Measurements from ENCODE around the gene KRTAP6-1. TPM values are rescaled to one million over a fixed set of nuclear protein-coding genes. Genes with fewer than 3 reads are reported as not detected.

Gene KRTAP6-1
- total and polyA plus RNA-seq, 2 of the 4 experiments (the other 2 are of a cell fraction) = not detected

GRCh38 chr21:30615199-30615598 is 1.5 kb upstream of the KRTAP6-1 start:
- Histone ChIP-seq H2BK15ac (ENCODE audit: low read depth, low read length) (no peak overlapping the region), H4K8ac (ENCODE audit: low read depth in 2 of 2, low read length in 2 of 2) (no peak overlapping the region), H4K91ac (ENCODE audit: insufficient read depth, low read depth, low read length) (no peak overlapping the region), H2AK5ac (ENCODE audit: low read depth, low read length) (no peak overlapping the region), H3K4ac (ENCODE audit: low read depth, low read length) (no peak overlapping the region), H3K56ac (ENCODE audit: extremely low read depth, insufficient read depth, low read length) (no peak overlapping the region), H4K20me1 (ENCODE audit: insufficient read depth, low read length) (no peaks in the 10 kb centered on the region), H2AK9ac (replicated peaks; ENCODE audit: low read depth, low read length, poor library complexity) (no peak overlapping the region), H2BK120ac (ENCODE audit: low read depth, low read length) (no peak overlapping the region), H2AFZ (replicated peaks; ENCODE audit: low read length, poor library complexity) (no peak overlapping the region), H3K4me3 (ENCODE audit: insufficient read depth, low read depth, low read length) (no peak overlapping the region), H2BK5ac (ENCODE audit: low read depth, low read length, poor library complexity, severe bottlenecking) (no peak overlapping the region), H3K4me1 (ENCODE audit: control insufficient read depth, insufficient read depth, low read length) (no peaks in the 10 kb centered on the region), H2BK20ac (ENCODE audit: low read depth, low read length) (no peak overlapping the region), H3K36me3 (ENCODE audit: control insufficient read depth, insufficient read depth, low read length) (no peaks in the 10 kb centered on the region), H3K27ac (ENCODE audit: insufficient read depth, low read length) (no peak overlapping the region), H3K27me3 (ENCODE audit: control insufficient read depth, insufficient read depth, low read length) (no peaks in the 10 kb centered on the region), H3K9me3 (ENCODE audit: control insufficient read depth, insufficient read depth, low read length) (peaks cover 14% of the 10 kb centered on the region), H3K9me1 (ENCODE audit: insufficient read depth, low read length) (no peaks in the 10 kb centered on the region), H3K14ac (replicated peaks; ENCODE audit: low read depth, low read length) (no peak overlapping the region), H3K23ac (ENCODE audit: low read depth, low read length) (no peak overlapping the region), H3K79me1 (ENCODE audit: low read depth in 1 of 2, low read length in 2 of 2) (no peaks in the 10 kb centered on the region), H3K4me2 (ENCODE audit: low read depth, low read length) (no peak overlapping the region), H4K5ac (ENCODE audit: low read depth, low read length) (no peak overlapping the region), H3K9ac (ENCODE audit: low read depth, low read length) (no peak overlapping the region), H3K18ac (ENCODE audit: low read depth, low read length) (no peak overlapping the region)
- CTCF ChIA-PET = no interaction called here
- BruUV-seq (replicated peaks) = no TSS peak
- dilution Hi-C loops (cut with HindIII; ENCODE audit: low sequenced_read_pairs, unreplicated experiment) (no loop called here), in situ Hi-C loops (cut with MboI; ENCODE audit: low sequenced_read_pairs) (no loop called here), intact Hi-C loops (cut with micrococcal nuclease) (no loop called here)
- ATAC-seq (ENCODE audit: low read depth) = no peak
- no peak for DNase-seq
- no peak for TF ChIP-seq POLR2A (IDR thresholded peaks at IDR 0.05; ENCODE audit: low read depth, low read length)
- no peak for TF ChIP-seq CHD1 (IDR thresholded peaks at IDR 0.05; ENCODE audit: low read depth, low read length)
- TF ChIP-seq CEBPB (IDR thresholded peaks at IDR 0.05; ENCODE audit: low read depth, low read length) = no peak
- no peak for TF ChIP-seq RAD21 (IDR thresholded peaks at IDR 0.05; ENCODE audit: low read length)
- no peak for TF ChIP-seq FOS (IDR thresholded peaks at IDR 0.05; ENCODE audit: low read depth, low read length)
- TF ChIP-seq ELK1 (IDR thresholded peaks at IDR 0.05; ENCODE audit: borderline replicate concordance, low read depth, low read length) = no peak
- TF ChIP-seq, protein P1, sequence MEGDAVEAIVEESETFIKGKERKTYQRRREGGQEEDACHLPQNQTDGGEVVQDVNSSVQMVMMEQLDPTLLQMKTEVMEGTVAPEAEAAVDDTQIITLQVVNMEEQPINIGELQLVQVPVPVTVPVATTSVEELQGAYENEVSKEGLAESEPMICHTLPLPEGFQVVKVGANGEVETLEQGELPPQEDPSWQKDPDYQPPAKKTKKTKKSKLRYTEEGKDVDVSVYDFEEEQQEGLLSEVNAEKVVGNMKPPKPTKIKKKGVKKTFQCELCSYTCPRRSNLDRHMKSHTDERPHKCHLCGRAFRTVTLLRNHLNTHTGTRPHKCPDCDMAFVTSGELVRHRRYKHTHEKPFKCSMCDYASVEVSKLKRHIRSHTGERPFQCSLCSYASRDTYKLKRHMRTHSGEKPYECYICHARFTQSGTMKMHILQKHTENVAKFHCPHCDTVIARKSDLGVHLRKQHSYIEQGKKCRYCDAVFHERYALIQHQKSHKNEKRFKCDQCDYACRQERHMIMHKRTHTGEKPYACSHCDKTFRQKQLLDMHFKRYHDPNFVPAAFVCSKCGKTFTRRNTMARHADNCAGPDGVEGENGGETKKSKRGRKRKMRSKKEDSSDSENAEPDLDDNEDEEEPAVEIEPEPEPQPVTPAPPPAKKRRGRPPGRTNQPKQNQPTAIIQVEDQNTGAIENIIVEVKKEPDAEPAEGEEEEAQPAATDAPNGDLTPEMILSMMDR (conservative IDR thresholded peaks at IDR 0.05; ENCODE audit: low read depth, low read length) = no peak
- no peak for TF ChIP-seq MAFK (IDR thresholded peaks at IDR 0.05; ENCODE audit: low read depth, low read length)
- TF ChIP-seq, protein P2, sequence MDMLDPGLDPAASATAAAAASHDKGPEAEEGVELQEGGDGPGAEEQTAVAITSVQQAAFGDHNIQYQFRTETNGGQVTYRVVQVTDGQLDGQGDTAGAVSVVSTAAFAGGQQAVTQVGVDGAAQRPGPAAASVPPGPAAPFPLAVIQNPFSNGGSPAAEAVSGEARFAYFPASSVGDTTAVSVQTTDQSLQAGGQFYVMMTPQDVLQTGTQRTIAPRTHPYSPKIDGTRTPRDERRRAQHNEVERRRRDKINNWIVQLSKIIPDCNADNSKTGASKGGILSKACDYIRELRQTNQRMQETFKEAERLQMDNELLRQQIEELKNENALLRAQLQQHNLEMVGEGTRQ (IDR thresholded peaks at IDR 0.05; ENCODE audit: low read depth, low read length) = no peak
- no peak for TF ChIP-seq MXI1 (IDR thresholded peaks at IDR 0.05; ENCODE audit: borderline replicate concordance, low read depth, low read length)
- POLR2A ChIA-PET (ENCODE audit: unreplicated experiment) = no interaction called here
